ENCODE measurements around the gene TM6SF1.

DNA sequence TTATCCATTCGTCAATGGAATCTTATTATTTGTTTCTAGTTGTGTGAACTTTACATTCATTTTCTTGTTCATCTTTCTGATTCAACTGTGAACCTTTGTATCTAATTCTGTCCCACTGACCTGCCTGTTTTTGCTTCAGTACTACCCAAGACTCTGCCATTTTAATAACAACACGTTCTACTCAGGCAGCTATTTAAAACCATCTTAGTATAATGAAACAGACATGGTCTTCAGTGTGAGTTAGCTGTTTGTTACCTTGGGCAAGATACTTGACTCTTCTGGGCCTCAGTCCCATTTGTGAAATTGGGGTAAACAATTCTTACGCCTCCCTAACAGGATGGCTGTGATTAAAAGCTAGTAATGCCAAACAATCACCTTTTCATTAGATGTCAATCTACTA lies 42.0 kb upstream of the TM6SF1 start:
- TF ChIP-seq CTCF (IDR thresholded peaks at IDR 0.05; ENCODE audit: borderline replicate concordance, extremely low read depth, low read length, poor library complexity, severe bottlenecking) (no peak), EZH2 (IDR thresholded peaks at IDR 0.05; ENCODE audit: borderline replicate concordance, low read depth, low read length, severe bottlenecking) (no peak)

Data from DND-41 (cell line).